HG03039 (cell line): ENCODE data around the gene C1orf185.
"Not testable (repeated sequence)": the region's sequence is repeated elsewhere in the genome, so short reads cannot be mapped to it uniquely, and the experiment has no call there.

ENCODE experiments used
- ATAC-seq: cut with Tn5 transposase; IDR thresholded peaks from one replicate; pipeline ENCODE4 v1.9.1; 2021; ENCODE audit warnings: mild to moderate bottlenecking, moderate library complexity; ENCODE audit not compliant: unreplicated experiment

C1orf185 gene

DNA sequence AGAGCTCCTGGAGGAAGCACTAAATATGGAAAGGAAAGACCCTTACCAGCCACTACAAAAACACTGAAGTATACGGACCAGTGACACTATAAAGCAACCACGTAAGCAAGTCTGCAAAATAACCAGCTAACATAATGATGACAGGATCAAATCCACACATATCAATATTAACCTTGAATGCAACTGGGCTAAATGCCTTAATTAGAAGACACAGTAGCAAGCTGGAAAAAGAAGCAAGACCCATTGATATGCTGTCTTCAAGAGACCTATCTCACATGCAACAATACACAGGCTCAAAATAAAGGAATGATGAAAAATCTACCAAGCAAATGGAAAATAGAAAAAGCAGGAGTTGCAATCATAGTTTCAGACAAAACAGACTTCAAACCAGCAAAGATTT, 31.0 kb downstream of the C1orf185 start:
- no peak for ATAC-seq

DNA sequence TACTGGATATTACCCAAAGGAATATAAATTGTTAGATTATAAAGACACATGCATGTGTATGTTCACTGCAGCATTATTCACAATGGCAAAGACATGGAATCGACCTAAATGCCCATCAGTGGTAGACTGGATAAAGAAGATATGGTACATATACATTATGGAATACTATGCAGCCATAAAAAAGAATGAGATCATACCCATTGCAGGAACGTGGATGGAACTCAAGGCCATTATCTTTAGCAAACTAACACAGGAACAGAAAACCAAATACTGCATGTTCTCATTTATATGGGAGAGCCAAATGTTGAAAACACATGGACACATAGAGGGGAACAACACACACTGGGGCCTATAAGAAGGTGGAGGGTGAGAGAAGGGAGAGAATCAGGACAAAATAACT, 35.7 kb downstream of the C1orf185 start:
- not testable (repeated sequence) for ATAC-seq

DNA sequence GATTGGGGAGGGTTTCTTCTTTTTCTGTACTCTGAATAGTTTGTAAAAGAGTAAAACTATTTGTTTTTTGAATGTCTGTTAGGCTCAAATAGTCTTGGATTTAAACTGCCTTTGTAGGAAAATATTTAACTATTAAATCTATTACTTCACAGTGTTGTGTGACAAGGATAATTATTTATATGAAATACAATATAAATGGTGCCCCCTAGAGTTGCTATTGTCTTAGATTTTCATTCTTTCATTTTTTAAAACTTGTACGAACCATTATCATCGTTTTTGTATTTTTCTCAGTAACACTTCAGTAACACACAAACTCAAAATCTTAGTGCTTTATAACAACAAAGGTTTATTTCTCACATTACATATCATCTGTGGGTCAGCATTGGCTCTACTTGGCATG, 37.4 kb downstream of the C1orf185 start:
- no peak for ATAC-seq

DNA sequence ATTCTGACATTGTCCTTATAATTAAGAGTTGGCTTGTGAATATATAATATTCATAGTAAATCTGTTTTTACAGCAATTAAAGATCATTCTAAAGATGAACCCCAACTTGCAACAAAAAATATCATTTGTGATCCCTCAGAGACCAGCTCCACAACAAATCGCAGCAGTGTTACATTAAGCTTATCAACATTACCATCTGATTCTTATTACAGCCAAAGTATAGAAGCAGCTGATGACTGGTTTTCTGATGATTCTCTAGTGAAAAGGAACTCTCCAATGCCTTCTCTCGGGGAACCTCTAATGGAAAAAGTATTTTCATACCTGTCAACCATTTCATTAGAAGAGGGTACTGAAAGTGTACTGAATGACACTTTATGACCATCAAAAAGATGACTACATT, 45.4 kb downstream of the C1orf185 start:
- no peak for ATAC-seq

DNA sequence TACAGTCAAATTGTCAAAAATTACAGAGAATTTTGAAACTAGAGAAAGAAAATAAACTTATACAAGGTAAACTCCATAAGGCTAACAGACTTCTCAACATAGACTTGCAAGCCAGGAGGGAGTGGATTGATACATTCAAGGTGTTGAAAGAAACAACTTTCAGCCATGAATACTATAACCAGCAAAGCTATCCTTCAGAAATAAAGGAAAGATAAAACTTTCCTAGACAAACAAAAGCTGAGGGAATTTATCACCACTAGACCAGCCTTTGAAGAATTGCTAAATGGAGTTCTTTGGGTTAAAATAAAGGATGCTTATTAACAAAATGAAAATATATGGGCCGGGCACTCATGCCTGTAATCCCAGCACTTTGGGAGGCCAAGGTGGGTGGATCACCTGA, 52.7 kb downstream of the C1orf185 start:
- ATAC-seq, result no peak

DNA sequence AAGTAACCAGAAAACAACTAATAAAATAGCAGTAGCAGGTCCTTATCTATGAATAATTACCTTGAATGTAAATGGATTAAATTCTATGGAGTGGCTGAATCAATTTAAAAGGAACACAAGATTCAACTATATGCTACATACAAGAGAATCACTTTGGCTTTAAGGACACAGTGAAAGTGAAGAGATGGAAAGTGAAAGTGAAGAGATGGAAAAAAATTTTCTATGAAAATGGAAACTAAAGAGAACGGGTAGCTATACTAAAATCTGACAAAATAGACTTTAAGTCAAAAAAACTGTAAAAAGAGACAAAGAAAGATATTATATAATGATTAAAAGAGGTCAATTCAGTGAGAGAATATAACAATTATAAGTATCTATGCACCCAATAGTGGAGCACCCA, 54.7 kb downstream of the C1orf185 start:
- no peak for ATAC-seq

DNA sequence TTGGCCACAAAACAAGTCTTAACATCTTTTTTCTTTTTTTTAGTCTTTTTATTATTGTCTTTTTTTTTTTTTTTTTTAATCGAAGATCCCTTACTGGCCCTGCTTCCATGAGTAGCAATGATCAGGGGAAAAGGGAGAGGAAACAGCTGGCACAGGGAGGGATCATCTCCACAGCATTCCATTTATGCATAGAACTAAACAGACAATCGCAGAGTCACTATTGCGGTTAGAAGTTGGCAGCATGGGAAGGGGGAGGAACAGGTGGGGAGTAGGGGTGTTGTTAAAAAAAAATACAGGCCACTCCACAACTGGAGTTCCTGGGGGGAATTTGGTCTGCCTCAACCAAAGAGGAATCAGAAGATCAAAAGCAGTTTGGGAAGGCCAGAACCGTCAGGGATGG, 55.4 kb downstream of the C1orf185 start:
- ATAC-seq, result no peak

DNA sequence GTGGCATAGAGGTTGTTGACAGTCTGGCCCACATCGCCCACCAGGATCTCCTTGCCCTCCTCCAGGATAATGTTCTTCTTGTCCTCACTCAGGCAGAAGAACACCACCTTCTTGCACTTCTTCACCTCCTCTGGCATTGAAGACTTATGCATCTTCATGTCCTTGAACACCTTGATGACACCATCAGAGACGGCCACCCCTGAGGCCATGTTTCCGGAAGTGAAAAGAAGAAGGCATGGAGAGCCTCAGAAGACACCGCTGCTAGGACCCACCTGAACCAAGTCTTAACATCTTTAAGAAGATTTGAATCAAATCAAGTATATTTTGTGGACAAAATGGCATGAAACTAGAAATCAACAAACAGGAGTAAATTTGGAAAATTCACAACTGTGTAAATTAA, 56.2 kb downstream of the C1orf185 start:
- ATAC-seq, result no peak

DNA sequence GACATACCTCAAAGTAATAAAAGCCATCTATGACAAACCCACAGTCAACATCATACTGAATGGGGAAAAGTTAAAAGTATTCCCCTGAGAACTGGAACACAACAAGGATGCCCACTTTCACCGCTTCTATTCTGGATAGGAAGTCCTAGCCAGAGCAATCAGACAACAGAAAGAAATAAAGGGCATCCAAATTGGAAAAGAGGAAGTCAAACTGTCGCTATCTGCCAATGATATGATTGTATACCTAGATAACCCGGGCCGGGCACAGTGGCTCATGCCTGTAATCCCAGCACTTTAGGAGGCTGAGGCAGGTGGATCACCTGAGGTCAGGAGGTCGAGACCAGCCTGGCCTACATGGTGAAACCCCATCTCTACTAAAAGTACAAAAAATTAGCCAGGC, 60.5 kb downstream of the C1orf185 start:
- ATAC-seq, result not testable (repeated sequence)

DNA sequence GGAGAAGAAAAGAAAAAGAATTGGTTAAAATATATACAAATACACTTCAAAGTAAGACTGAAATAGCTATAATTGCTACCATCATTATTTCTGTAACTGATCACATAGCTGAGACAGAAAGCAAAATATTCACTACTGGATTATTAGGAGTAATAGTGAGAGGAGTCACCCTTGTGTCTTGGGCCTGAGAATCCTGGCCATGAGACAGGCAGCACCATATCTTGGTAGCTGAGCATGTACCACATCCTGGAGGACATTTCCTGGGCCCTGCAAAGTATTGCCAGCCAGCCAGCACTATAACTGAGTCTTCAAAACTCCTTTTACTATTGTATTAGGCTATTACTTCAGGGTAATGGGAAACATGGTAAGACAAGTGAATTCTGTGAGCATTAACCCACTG, 63.5 kb downstream of the C1orf185 start:
- ATAC-seq, result no peak

DNA sequence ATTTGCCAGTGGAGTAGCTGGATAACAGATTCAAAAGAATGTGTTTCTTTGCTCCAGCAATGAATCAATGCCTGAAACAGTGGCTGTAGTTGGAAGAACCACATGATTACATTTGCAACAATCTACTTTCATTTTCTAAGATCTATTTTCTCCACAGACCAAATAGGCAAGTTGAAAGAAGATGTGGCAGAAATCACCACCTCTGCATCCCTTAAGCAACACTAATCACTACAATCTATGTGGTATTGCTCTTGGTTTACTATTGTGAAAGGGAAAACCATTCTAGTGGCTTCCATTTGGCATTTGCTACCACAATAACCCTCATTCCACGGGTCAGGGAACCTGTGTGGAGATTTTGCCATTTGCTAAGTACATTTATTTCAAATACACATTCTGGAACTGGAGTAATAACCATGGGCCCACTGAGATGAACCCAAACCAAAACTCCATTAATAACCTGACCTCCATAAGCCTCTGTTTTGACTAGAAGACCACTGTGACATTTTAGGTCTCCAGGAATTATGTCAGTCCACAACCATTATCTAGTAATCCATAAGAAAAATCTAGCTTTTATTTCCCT, 66.3 kb downstream of the C1orf185 start:
- ATAC-seq, result no peak

DNA sequence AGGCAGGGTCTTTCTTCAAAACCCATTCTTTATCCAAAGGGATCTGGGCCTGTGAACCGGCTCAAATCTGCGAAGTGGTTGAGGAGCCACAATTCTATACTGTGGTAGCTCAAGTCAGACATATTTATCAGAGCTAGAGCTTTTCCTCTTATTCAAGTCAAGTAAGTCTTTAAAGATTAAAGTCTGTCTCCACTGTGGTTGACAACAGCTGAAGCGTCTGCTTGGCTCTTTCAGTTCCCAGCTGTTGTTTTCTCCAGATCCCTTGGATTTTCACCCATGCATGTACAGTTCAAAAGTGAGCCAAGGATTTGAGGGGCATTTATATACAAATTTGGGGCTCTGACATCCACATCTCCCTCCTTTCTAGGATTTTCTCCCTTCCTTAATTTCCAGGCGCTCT, 66.9 kb downstream of the C1orf185 start:
- no peak for ATAC-seq

DNA sequence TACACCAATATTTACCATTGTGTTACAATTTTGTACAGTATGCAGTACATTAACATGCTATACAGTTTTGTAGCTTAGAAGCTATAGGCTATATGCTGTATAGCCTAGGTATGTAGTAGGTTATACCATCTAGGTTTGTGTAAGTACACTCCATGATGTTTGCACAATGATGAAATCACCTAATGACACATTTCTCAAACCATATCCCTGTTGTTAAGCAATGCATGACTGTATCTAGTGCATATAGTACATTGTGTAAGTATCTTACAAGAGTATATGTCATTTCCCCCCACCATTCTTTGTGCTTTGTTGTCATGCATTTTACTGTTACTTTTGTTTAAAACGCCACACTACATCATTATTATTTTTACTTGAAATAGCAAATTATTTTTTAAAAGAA, 68.3 kb downstream of the C1orf185 start:
- no peak for ATAC-seq

DNA sequence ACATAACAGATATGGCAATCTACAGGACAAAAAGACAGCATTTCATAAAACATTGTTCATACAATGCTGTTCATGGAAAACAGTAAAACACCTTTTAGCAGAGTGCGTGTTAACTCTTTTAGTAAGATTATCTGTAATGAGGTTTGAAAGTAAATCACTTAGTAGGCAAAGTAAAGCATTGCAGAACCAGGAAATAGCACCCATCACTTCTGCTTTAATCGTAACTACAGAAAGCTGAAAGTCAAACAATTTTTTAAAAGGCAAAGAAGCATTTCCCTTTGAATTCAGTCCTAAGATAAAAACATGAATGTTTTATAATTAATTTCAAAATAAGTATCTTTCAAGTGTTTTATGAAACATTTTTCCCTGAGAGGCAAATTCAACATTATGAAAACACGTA, 70.8 kb downstream of the C1orf185 start:
- ATAC-seq, result no peak

DNA sequence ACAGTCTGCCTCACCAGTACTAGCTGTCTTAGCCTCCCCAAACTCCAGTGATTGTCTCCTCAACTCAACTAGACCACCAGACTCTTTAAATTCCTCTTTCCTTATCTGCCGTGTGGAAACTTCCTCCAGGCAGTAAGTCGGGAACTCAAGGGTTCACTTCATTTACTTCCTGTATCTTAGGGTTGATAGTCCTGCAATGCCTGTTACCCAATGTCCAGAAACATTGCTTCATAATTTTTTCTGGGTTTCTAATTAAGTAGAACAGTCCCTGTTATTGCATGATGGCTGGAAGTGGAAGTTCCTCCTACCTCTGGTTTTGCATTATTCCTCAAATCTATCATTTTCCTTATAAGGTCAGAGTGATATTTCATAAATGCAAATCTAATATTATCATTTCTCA, 73.2 kb downstream of the C1orf185 start:
- no peak for ATAC-seq

DNA sequence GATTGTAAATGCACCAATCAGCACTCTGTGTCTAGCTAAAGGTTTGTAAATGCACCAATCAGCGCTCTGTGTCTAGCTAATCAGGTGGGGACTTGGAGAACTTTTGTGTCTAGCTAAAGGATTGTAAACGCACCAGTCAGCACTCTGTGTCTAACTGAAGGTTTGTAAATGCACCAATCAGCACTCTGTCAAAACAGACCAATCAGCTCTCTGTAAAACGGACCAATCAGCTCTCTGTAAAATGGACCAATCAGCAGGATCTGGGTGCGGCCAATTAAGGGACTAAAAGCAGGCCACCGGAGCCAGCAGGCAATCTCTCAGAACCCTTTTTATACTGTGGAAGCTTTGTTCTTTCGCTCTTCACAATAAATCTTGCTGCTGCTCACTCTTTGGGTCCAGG, 76.0 kb downstream of the C1orf185 start:
- ATAC-seq, result not testable (repeated sequence)

DNA sequence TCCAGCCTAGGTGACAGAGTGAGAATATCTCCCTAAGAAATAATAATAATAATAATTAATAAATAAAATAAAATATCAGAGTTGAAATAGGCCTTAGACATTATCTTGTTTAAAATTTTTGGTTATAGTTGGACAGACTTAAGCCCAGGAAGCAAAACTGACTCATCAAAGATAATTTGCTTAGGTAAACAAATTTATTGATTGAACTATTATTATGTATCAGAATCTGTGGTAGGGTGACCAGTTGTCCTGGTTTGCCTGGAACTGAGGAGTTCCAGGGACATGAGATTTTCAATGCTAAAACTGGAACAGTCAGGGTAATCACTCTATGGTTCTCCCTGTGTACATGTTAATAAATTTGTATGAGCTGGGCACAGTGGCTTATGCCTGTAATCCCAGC, 86.2 kb downstream of the C1orf185 start:
- no peak for ATAC-seq

DNA sequence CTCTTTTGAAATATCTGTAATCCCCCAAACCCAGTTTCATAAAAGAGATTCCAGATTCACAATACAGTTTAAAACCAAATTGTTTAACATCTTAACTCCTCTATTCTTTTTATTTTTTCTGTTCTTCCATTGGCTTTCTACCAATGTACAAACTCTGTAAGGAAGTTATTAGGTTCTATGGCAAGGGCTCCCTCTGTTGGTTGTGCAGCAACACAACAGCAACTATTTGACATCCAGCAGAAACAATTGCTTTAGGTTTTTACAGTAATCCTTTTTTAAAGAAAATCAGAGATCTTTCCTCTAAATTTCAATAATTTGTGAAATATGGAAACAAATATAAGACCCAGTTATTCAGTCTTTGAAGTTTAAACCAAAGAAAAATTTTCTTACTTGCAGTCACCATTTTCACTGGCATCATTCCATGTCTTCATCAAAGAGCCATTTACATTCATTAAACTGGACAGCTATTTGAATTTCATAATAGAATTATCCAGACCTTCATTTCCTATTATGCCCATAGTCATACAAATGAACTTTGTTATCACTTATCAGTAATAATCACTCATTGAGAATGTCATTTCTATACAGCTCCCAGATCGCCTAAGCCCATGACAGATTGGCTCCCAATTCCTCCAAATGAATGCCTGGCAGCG, 87.5 kb downstream of the C1orf185 start:
- ATAC-seq, result no peak

DNA sequence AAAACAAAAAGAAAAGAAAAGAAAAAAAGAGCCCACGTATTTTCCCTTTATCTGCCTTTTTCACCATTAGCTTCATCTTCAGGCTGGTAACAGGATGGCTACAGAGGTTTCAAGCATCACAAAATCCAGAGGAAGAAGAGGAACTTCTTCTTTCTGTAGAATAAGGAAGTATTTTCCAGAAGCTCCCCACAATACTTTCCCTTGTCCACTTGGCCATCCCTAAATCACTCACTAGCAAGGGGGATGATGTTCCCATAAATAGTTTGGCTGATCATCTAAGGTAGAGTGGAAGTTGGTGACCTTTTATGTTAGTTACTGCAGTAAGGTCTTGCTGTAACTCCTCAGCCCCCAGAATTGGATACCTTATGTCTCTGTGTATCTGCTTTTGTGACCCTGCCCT, 88.9 kb downstream of the C1orf185 start:
- ATAC-seq, result no peak

DNA sequence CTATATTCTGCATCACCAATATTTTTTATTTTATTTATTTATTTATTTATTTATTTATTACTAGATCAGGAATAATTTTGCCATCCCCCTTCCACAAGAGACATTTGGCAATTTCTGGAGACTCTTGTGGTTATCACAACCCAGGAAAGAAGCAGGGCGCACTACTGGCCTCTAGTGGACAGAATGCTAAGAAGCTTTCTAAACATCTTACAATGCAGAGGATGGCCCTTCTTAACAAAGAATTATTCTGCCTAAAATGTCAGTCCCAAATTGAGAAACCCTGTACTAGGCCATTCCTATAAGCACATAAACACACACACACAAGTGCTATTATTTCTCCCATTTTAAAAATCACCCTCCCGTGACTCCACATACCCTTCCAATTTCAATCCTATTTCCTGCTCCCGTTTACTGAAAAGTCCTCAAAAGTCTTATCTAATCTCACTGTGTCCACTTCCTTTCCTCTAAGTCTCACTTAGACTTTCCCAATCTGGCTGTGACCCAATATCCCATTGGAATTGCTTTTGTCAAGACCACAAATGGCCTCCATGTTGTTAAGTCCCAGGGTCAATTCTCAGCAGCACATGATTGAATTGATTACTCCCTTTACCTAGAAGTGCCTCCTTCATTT, 90.3 kb downstream of the C1orf185 start:
- no peak for ATAC-seq

DNA sequence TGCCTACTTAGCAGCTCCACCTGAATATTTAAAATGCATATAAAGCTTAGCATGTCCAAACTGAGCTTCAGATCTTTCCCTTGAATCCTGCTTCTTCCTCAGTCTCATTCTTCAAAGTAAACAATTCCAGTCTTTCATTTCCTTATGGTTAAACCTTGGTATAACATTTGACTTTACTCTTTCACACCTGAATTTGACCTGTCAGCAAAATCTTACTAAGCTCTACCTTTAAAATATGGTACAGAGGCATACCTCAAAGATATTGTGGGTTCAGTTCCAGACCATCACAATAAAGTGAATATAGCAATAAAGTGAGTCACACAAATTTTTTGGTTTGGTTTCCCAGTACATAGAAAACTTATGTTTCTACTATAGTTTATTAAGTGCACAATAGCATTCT, 91.5 kb downstream of the C1orf185 start:
- no peak for ATAC-seq
